WERI-Rb-1 (cell line): Measurements from ENCODE around the gene RASA3.
A peak's percentile ranks its signal among the peaks of the same experiment; 100 is the strongest.

Experiments used
- DNase-seq: peaks from one replicate; pipeline ENCODE4 v3.0.0-alpha.2; 2020
- H3K27ac ChIP-seq: fragments of 250-450 bp; sonication (Bioruptor Pico); 2 replicates; pipeline ENCODE4 v1.5.1; 2020; ENCODE audit warnings: mild to moderate bottlenecking, moderate library complexity
- H3K27me3 ChIP-seq: fragments of 250-450 bp; sonication (Bioruptor Pico); 2 replicates; pipeline ENCODE4 v1.5.1; 2021; ENCODE audit warnings: mild to moderate bottlenecking, low read depth, moderate library complexity; ENCODE audit not compliant: insufficient read depth, severe bottlenecking
- H3K36me3 ChIP-seq: fragments of 250-450 bp; sonication (Bioruptor Pico); 2 replicates; pipeline ENCODE4 v1.5.1; 2020; ENCODE audit warnings: mild to moderate bottlenecking, moderate library complexity
- H3K4me3 ChIP-seq: 2 replicates; pipeline ENCODE4 v1.5.1; 2011; ENCODE audit warnings: low read depth, mild to moderate bottlenecking, control low read depth, low read length
- H3K9me3 ChIP-seq: fragments of 250-450 bp; sonication (Bioruptor Pico); 2 replicates; pipeline ENCODE4 v1.5.1; 2021; ENCODE audit warnings: mild to moderate bottlenecking, moderate library complexity; ENCODE audit not compliant: severe bottlenecking
- TF ChIP-seq, protein P1 (sequence below): IDR thresholded peaks from 2 replicates; pipeline ENCODE4 v1.5.1; 2011; ENCODE audit warnings: low read depth, mild to moderate bottlenecking, control low read depth, inconsistent platforms, low read length

RASA3 gene

DNA sequence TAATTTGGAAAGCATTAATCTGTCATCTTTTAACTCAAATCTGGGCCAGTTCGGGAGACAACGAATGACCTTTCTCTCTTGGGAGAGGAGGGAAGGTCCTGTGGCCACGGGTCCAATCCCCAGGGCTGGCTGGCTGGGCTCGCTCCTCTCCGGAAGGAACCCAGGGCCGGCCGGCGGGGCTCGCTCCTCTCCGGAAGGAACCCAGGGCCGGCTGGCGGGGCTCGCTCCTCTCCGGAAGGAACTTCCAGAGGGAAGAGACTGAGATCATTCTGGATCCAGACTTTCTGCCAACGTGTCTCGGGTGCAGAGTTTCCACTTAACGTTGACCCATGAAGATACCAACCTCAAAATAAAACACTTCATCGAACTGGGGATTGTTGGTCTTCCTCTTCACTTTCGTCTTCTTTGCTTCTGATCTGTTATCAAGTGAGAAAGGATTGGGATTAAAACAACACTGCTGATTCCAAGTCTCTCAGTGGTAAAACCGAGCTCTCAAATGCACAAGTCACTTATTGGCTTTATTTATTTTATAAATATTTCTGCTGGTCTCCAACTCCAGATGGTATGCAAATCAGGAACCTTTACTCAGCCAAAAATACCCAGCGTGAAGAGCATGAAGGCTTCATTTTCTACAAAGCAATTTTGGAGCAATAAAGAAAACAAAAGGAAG lies 105.2 kb downstream of the RASA3 start:
- no peak overlapping the region for H3K4me3 ChIP-seq

DNA sequence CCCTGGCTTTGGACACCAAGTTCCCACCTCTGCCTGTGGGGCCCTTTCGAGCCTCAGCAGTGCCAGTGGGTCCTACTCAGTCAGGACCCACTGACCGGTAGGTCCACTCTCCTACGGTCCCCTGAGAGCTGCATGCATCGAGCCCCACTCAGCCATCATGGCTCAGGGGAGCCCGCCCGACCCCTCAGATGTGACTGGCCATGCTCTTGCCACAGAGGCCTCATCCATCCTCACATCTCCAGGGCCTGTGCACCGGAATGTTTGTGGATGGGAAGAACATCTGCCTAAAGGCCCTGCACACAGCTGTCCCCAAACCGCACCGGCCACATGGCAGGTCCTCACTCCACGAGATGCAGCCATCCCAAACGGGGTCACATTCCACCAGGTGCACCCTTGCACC lies 105.9 kb downstream of the RASA3 start:
- Histone ChIP-seq H3K9me3 (no peaks in the 10 kb centered on the region), H3K36me3 (peaks cover 3% of the 10 kb centered on the region), H3K27ac (no peak overlapping the region), H3K4me3 (no peak overlapping the region), H3K27me3 (no peaks in the 10 kb centered on the region)
- no peak for DNase-seq
- TF ChIP-seq, protein P1, sequence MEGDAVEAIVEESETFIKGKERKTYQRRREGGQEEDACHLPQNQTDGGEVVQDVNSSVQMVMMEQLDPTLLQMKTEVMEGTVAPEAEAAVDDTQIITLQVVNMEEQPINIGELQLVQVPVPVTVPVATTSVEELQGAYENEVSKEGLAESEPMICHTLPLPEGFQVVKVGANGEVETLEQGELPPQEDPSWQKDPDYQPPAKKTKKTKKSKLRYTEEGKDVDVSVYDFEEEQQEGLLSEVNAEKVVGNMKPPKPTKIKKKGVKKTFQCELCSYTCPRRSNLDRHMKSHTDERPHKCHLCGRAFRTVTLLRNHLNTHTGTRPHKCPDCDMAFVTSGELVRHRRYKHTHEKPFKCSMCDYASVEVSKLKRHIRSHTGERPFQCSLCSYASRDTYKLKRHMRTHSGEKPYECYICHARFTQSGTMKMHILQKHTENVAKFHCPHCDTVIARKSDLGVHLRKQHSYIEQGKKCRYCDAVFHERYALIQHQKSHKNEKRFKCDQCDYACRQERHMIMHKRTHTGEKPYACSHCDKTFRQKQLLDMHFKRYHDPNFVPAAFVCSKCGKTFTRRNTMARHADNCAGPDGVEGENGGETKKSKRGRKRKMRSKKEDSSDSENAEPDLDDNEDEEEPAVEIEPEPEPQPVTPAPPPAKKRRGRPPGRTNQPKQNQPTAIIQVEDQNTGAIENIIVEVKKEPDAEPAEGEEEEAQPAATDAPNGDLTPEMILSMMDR = no peak

More for the DNA sequence above, 105.2 kb downstream of the RASA3 start:
- Histone ChIP-seq H3K9me3 (no peaks in the 10 kb centered on the region), H3K27ac (no peak overlapping the region), H3K36me3 (peaks cover 3% of the 10 kb centered on the region), H3K27me3 (no peaks in the 10 kb centered on the region)
- TF ChIP-seq, protein P1 = no peak
- no peak for DNase-seq

DNA sequence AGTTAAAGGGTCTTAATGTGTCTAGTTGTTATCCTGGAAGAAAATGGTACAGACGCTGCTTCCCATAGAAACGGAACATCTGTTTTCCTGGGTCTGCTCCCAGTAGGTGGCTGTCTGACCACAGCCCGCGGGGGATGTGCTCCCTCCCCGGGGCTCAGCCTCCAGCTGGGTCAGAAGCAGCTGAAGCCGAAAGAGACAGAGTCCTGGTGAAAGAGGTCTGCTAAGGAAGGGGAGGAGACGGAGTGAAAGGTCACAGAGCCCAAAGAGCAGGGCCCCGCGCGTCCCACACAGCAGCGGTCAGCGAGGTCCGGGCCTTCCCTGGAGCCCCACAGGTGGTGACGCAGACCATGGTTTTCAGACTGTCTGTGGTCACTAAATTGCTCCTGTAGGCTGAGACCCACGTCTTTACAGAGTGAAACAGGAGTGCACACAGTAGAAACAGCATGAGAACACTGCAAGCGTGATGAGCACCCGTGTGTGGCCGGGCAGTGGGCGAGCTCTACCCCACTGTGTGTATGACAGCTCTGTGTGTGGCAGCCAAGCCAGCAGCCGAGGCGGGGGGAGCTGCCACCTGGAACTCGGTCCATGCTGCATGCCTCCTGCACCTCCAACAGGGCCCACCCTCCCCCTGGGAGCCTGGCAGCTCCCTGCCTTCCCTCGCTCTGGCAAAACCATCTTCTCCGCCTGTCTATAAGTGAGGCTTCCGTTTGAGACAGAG lies 106.5 kb downstream of the RASA3 start:
- no peak overlapping the region for H3K4me3 ChIP-seq
- peak; percentile 75 for DNase-seq
- no peaks in the 10 kb centered on the region for H3K27me3 ChIP-seq
- TF ChIP-seq, protein P1 = peak; percentile 35; the same call in 1 of the 2 replicates
- H3K9me3 ChIP-seq = no peaks in the 10 kb centered on the region
- H3K36me3 ChIP-seq = peaks cover 3% of the 10 kb centered on the region
- no peak overlapping the region for H3K27ac ChIP-seq

DNA sequence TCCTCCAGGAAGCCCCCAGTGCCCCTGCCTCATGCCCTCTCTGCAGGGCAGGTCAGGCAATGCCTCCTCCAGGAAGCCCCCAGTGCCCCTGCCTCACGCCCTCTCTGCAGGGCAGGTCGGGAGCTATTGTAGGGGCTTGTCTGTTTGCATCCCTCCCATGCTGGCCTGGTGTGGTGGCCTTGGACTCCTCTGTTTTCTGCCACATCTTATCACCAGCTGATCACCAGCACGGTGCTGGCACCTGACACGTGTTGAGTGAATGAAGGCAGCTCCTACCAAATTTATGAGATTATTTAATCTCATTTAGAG lies 107.1 kb downstream of the RASA3 start:
- no peak for DNase-seq
- no peak overlapping the region for H3K27ac ChIP-seq
- H3K36me3 ChIP-seq = peaks cover 6% of the 10 kb centered on the region
- H3K27me3 ChIP-seq = no peaks in the 10 kb centered on the region
- H3K4me3 ChIP-seq = no peak overlapping the region
- H3K9me3 ChIP-seq = no peaks in the 10 kb centered on the region
- TF ChIP-seq, protein P1 = no peak

DNA sequence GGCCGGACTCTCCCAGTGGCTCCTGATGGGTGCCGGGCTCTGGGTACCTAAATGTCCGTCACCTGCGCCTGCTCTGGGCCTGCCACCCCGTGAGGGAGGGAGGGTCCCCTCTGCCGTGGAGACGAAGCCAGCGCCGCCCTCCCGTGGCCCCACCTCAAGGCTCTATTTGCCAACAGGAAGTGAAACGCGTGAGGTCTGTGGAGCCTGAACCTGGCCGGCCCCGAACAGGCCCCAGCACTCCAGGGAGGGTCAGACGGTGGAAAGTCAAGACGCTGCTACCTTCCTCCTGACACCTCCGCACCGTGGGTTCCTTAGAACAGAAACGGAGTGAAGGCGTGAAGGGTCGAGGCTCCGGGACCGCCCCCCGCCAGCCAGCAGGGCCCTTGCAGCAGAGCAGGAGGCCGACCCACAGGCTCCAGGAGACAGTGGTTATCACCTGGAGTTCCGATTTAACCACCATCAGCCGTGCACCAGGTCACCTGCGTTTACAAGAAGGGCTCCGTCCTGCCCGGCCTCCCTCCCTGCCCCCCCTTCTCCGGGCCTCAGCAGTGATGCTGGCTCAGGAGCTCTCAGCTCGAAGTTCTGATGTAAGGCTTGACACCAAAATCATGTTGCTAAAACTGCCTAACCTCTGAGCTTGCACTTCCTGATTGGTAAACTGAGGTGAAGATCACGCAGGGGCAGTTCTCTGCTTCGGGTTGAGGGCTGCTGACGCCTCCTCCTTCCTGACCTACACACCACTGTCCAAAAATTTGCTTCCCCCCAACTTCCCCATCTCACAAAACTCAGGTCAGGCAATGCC lies 107.6 kb downstream of the RASA3 start:
- H3K27me3 ChIP-seq = no peaks in the 10 kb centered on the region
- H3K27ac ChIP-seq = no peak overlapping the region
- H3K4me3 ChIP-seq = no peak overlapping the region
- H3K9me3 ChIP-seq = no peaks in the 10 kb centered on the region
- H3K36me3 ChIP-seq = peaks cover 6% of the 10 kb centered on the region
- TF ChIP-seq, protein P1 = no peak
- no peak for DNase-seq
